ENCODE data around the gene VPS26B.
"Not testable (repeated sequence)": the region's sequence is repeated elsewhere in the genome, so short reads cannot be mapped to it uniquely, and the experiment has no call there.

The VPS26B gene

DNA sequence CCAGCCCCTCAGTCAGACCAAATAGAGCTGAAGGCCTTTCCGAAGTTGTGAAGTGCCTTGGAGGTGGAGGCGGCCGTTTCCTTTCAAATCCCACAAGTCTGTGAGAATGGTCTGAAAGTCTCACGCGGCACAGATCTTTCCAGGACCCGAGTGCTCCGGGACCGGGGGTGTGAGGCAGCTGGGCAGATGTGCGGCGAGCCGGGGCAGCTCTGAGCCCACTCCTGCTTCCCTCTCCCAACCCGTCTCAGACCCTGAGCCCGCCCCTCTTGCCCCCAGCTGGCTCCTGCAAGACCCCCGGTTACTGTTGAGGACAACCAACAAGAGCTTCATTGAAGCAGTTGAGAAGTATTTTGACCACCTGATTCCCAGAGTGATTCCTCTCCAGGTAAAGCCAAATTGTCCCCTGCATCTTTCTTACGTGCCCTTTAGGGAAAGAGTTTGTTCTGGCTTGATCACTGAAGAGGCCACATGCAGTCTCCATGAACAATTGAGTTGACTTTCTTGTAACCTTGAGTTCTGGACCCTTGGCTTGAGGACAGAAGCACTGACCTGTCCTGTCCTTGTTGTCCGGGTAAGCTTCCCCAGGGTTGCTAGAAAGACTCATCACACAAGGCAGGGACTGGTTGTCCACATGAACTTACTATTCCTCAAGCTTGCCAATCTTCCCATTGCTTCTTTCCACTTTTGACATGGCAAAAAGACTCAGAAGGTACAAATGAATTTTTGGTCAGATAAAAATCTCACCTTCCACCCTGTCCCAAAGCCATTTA is 59.2 kb downstream of the VPS26B start:
- no peak for DNase-seq

DNA sequence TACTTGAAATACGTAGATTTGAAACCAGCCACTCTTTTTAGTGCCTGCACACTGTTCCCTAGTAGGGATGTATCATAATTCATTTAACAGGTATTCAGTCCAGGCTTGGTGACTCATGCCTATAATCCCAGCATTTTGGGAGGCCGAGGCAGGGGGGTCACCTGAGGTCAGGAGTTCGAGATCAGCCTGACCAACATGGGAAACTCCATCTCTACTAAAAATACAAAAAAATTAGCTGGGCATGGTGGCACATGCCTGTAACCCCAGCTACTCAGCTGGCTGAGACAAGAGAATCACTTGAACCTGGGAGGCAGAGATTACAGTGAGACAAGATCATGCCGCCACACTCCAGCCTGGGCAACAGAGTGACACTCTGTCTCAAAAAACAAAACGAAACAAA is 59.9 kb downstream of the VPS26B start:
- not testable (repeated sequence) for DNase-seq

GRCh38 chr11:134287561-134287960 is 63.1 kb downstream of the VPS26B start:
- no peak for DNase-seq

DNA sequence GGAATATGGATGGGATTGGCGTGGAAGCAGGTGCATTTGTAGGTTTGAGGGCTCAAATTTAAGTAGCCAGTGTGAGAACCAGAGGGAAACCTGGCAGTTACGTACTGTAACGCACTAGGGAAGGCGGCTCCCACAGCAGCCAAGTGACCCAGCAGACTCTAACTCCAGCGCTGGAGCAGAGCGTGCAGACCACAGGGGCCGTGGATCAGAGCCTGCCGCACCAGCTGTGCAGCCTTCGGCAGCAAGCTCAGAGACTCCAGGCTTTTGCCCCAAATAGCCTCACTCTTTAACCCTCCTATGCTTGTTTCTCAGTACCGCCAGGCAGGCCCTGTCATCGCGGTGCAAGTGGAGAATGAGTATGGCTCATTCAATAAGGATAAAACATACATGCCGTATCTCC is 64.0 kb downstream of the VPS26B start:
- DNase-seq, result no peak

DNA sequence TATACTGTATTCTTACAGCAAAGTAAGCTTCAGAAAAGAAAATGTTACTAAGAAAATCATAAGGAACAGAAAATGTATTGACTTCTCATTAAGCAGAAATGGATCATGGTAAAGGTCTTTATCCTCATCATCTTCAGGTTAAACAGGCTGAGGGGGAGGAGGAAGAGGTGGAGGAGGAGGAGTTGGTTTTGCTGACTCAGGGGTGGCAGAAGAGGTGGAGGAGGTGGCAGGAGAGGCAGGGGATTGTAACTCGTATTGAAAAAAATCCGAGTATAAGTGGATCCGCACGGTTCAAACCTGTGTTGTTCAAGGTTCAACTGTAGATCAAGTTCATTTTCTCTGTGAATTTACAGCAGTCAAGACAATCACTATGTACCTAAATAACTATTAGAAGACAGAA is 64.7 kb downstream of the VPS26B start:
- no peak for DNase-seq

DNA sequence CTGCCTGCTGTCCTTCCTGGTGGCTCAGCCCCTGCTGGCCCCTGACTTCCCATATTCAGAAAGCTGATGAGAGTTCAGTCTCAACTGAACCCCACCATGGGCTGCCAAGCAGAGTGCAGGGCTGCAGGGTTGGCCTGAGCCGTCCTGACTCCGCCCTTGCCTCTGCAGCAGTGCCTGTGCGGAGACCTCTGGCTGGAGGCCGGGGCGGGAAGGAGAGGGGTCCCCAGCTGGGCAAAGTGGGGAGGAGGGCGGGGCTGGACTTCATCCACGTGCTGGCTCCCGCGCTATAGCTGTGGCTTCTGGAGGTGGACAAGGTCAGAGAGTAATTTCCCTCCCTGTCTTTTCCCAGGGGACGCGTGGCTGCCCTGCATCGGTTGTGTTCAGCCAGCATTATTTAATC is 65.3 kb downstream of the VPS26B start:
- no peak for DNase-seq

GRCh38 chr11:134290646-134291045 is 66.2 kb downstream of the VPS26B start:
- no peak for DNase-seq

- DNase-seq, result no peak
Observed at GRCh38 chr11:134291196-134291595, 66.7 kb downstream of the VPS26B start.

- DNase-seq, result no peak
Observed at GRCh38 chr11:134292661-134293060, 68.2 kb downstream of the VPS26B start.

GRCh38 chr11:134293119-134294113 is 68.9 kb downstream of the VPS26B start:
- DNase-seq, result no peak

GRCh38 chr11:134294664-134295063 is 70.2 kb downstream of the VPS26B start:
- no peak for DNase-seq

All from stimulated activated naive CD4-positive, alpha-beta T cell (primary cell).